Smooth muscle cell of the umbilical artery (primary cell): ENCODE data around the gene TPTE. TPM values are rescaled to one million over a fixed set of nuclear protein-coding genes. Genes with fewer than 3 reads are reported as not detected.

Source experiments
- total RNA-seq: library from RNA; depleted of rRNA; stranded (reverse); fragments of >200 nt; gene quantifications from 2 replicates; pipeline ENCODE4 v1.2.3, GENCODE V29; 2014

TPTE gene
- not detected in 2 replicates for total RNA-seq

GRCh38 chr21:10521091-10521598 is at the start of gene TPTE:
TSS of gene TPTE (plus strand) at chr21:10521583. CDS start at chr21:10538724, 17,141 bp downstream.

